ENCODE data around the gene ZNF488. TPM values are rescaled to one million over a fixed set of nuclear protein-coding genes. Genes with fewer than 3 reads are reported as not detected.

ZNF488 gene
- total and polyA plus RNA-seq, 9 donors, result 0.15 to 0.57 (median 0.25) TPM

GRCh38 chr10:47350671-47351640 lies 33.1 kb downstream of the ZNF488 start:
- WGBS, 3 donors, result 86 to 93% (median 90%) methylated on average over 32 to 39 of the region's 39 CpGs
- no peak for TF ChIP-seq EP300 (IDR thresholded peaks at IDR 0.05)
- Histone ChIP-seq H3K27me3 (no peaks in the 10 kb centered on the region), H3K4me1 (ENCODE audit: insufficient read depth) (no peaks in the 10 kb centered on the region), H3K4me3 (no peak overlapping the region), H3K9me3 (no peaks in the 10 kb centered on the region), H3K27ac (no peak overlapping the region), H3K36me3 (no peaks in the 10 kb centered on the region)
- no peak for DNase-seq
- intact Hi-C loops (cut with DNase I), result no loop called here

- no peak for TF ChIP-seq POLR2A (IDR thresholded peaks at IDR 0.05)
- TF ChIP-seq, protein P1, sequence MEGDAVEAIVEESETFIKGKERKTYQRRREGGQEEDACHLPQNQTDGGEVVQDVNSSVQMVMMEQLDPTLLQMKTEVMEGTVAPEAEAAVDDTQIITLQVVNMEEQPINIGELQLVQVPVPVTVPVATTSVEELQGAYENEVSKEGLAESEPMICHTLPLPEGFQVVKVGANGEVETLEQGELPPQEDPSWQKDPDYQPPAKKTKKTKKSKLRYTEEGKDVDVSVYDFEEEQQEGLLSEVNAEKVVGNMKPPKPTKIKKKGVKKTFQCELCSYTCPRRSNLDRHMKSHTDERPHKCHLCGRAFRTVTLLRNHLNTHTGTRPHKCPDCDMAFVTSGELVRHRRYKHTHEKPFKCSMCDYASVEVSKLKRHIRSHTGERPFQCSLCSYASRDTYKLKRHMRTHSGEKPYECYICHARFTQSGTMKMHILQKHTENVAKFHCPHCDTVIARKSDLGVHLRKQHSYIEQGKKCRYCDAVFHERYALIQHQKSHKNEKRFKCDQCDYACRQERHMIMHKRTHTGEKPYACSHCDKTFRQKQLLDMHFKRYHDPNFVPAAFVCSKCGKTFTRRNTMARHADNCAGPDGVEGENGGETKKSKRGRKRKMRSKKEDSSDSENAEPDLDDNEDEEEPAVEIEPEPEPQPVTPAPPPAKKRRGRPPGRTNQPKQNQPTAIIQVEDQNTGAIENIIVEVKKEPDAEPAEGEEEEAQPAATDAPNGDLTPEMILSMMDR (IDR thresholded peaks at IDR 0.05), result no peak
- no peak for TF ChIP-seq EP300 (IDR thresholded peaks at IDR 0.05)
- H3K36me3 ChIP-seq, result no peaks in the 10 kb centered on the region
- H3K27me3 ChIP-seq, result no peaks in the 10 kb centered on the region
- H3K4me1 ChIP-seq (ENCODE audit: insufficient read depth), result no peaks in the 10 kb centered on the region
- intact Hi-C loops (cut with DNase I), result no loop called here
- H3K4me3 ChIP-seq, result no peak overlapping the region
- WGBS, 3 donors, result 94 to 96% (median 95%) methylated on average over 30 to 31 of the region's 31 CpGs
- no peak for DNase-seq
- no peaks in the 10 kb centered on the region for H3K9me3 ChIP-seq
- H3K27ac ChIP-seq, result no peak overlapping the region
Observed at GRCh38 chr10:47349941-47350371, 34.1 kb downstream of the ZNF488 start.

- TF ChIP-seq EP300 (IDR thresholded peaks at IDR 0.05) (no peak), POLR2A (IDR thresholded peaks at IDR 0.05) (no peak)
- TF ChIP-seq, protein P1 (IDR thresholded peaks at IDR 0.05), result no peak
- intact Hi-C loops (cut with DNase I), result no loop called here
- H3K9me3 ChIP-seq, result no peaks in the 10 kb centered on the region
- no peaks in the 10 kb centered on the region for H3K36me3 ChIP-seq
- no peak overlapping the region for H3K4me3 ChIP-seq
- H3K27me3 ChIP-seq, result no peaks in the 10 kb centered on the region
- no peak for DNase-seq
- 93 to 97% (median 95%) methylated on average over 22 of the region's 22 CpGs for WGBS, 3 donors
- H3K4me1 ChIP-seq (ENCODE audit: insufficient read depth), result no peaks in the 10 kb centered on the region
- H3K27ac ChIP-seq, result no peak overlapping the region
Observed at GRCh38 chr10:47349516-47349915, 34.6 kb downstream of the ZNF488 start.

DNA sequence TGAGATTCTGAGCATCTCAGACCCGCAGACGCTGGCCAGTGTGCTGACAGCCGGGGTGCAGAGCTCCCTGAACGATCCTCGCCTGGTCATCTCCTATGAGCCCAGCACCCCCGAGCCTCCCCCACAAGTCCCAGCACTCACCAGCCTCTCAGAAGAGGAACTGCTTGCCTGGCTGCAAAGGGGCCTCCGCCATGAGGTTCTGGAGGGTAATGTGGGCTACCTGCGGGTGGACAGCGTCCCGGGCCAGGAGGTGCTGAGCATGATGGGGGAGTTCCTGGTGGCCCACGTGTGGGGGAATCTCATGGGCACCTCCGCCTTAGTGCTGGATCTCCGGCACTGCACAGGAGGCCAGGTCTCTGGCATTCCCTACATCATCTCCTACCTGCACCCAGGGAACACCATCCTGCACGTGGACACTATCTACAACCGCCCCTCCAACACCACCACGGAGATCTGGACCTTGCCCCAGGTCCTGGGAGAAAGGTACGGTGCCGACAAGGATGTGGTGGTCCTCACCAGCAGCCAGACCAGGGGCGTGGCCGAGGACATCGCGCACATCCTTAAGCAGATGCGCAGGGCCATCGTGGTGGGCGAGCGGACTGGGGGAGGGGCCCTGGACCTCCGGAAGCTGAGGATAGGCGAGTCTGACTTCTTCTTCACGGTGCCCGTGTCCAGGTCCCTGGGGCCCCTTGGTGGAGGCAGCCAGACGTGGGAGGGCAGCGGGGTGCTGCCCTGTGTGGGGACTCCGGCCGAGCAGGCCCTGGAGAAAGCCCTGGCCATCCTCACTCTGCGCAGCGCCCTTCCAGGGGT lies 35.2 kb downstream of the ZNF488 start:
- no peaks in the 10 kb centered on the region for H3K9me3 ChIP-seq
- no peak overlapping the region for H3K4me3 ChIP-seq
- intact Hi-C loops (cut with DNase I), result no loop called here
- H3K27ac ChIP-seq, result no peak overlapping the region
- TF ChIP-seq, protein P1 (IDR thresholded peaks at IDR 0.05), result no peak
- TF ChIP-seq EP300 (IDR thresholded peaks at IDR 0.05), result no peak
- no peak for TF ChIP-seq POLR2A (IDR thresholded peaks at IDR 0.05)
- no peaks in the 10 kb centered on the region for H3K4me1 ChIP-seq (ENCODE audit: insufficient read depth)
- H3K36me3 ChIP-seq, result no peaks in the 10 kb centered on the region
- H3K27me3 ChIP-seq, result no peaks in the 10 kb centered on the region
- 91 to 97% (median 93%) methylated on average over 32 to 36 of the region's 36 CpGs for WGBS, 3 donors
- no peak for DNase-seq

Measured in ovary (tissue), 9 donors.